DOHH2 (cell line): ENCODE data around the gene DCST2.

Experiments
- EZH2phosphoT487 ChIP-seq: fragments of 200-600 bp; sonication (generic); IDR thresholded peaks from 2 replicates; pipeline ENCODE4 v1.6.1; 2017; ENCODE audit warnings: borderline replicate concordance, mild to moderate bottlenecking, antibody characterized with exemption, low read length, moderate library complexity, mixed read lengths
- TF ChIP-seq, protein P1 (sequence below): fragments of 200-600 bp; sonication (generic); IDR thresholded peaks from one replicate; pipeline ENCODE4 v1.5.1; 2014; ENCODE audit warnings: antibody characterized with exemption, mild to moderate bottlenecking, low read depth, low read length; ENCODE audit not compliant: poor library complexity, severe bottlenecking

DNA sequence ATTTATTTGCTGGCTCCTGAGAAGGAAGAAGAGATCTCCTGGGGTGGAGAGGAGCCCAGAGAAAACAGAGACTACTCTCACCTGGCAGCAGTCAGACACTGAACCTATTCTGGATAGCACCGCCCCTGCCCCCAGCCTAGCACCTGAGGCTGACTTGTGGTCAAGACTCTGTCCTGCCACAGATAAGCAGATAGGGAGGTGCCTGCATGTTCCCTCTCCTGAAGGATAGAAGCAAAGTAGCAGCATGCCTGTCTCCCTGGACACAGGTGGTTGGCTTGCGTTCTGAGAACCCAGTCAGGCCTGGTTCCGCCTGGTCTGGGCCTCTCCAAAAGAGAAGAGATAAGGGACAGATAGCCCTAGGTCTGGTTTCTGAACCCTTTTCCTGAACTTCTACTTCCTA lies 43.8 kb upstream of the DCST2 start:
- TF ChIP-seq, protein P1, sequence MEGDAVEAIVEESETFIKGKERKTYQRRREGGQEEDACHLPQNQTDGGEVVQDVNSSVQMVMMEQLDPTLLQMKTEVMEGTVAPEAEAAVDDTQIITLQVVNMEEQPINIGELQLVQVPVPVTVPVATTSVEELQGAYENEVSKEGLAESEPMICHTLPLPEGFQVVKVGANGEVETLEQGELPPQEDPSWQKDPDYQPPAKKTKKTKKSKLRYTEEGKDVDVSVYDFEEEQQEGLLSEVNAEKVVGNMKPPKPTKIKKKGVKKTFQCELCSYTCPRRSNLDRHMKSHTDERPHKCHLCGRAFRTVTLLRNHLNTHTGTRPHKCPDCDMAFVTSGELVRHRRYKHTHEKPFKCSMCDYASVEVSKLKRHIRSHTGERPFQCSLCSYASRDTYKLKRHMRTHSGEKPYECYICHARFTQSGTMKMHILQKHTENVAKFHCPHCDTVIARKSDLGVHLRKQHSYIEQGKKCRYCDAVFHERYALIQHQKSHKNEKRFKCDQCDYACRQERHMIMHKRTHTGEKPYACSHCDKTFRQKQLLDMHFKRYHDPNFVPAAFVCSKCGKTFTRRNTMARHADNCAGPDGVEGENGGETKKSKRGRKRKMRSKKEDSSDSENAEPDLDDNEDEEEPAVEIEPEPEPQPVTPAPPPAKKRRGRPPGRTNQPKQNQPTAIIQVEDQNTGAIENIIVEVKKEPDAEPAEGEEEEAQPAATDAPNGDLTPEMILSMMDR, result no peak
- no peak for TF ChIP-seq EZH2phosphoT487
